GM18951 (cell line): ENCODE results near the gene STRN.

ENCODE experiments used
- POLR2A ChIP-seq: IDR thresholded peaks from 4 replicates; pipeline ENCODE4 v1.6.1; 2011; ENCODE audit warnings: mild to moderate bottlenecking; ENCODE audit not compliant: insufficient read length, insufficient read depth; ENCODE audit errors: extremely low read depth
- in situ Hi-C: fragments of 300-500 bp; cut with MboI; formaldehyde crosslinking; loops from one replicate; pipeline ENCODE4 v1.12.0; 2022; ENCODE audit warnings: low sequenced_read_pairs, mixed read lengths, inconsistent platforms; ENCODE audit not compliant: unreplicated experiment

STRN gene

GRCh38 chr2:36802952-36803351 lies 163.4 kb downstream of the STRN start:
- no peak for TF ChIP-seq POLR2A
- in situ Hi-C loops: no loop called here

GRCh38 chr2:36801088-36801487 lies 165.2 kb downstream of the STRN start:
- TF ChIP-seq POLR2A: no peak
- in situ Hi-C loops: no loop called here

- TF ChIP-seq POLR2A: no peak
- in situ Hi-C loops: no loop called here
Measured at GRCh38 chr2:36800381-36800780, 166.0 kb downstream of the STRN start.

GRCh38 chr2:36798724-36799123 lies 167.6 kb downstream of the STRN start:
- in situ Hi-C loops: no loop called here

GRCh38 chr2:36797324-36798070 lies 168.8 kb downstream of the STRN start:
- no peak for TF ChIP-seq POLR2A
- in situ Hi-C loops: no loop called here

More at GRCh38 chr2:36798724-36799123, 167.6 kb downstream of the STRN start:
- no peak for TF ChIP-seq POLR2A
